ENCODE measurements around the gene CLIP1. TPM values are rescaled to one million over a fixed set of nuclear protein-coding genes. Genes with fewer than 3 reads are reported as not detected.

CLIP1 gene
- polyA plus RNA-seq, 4 donors, result 16.1 to 34.9 (median 19.7) TPM

DNA sequence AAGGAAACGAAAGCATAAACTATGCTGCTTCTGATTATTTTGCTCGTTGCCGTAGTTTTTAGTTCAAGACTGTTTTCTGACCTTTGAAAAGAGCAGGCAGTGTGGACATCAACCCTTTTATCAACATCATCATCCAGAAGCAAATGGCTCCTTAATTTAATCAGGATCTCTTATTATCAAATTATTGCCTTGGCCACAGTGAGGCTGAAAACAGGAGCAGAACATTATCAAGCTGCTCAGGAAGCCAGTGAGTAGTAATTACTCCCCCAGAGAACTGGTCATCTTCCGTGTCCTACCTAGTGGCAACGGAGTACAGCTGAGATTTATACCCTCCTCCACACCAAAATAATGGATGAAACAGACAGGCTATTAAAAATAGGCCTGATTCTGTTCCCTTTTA lies 194.4 kb downstream of the CLIP1 start:
- 82 to 92% (median 87%) methylated on average over 5 of the region's 5 CpGs for WGBS, 3 donors
- peaks cover 0 to 14% (median 3%) of the 10 kb centered on the region in 3 donors for H3K4me1 ChIP-seq (ENCODE audit: control insufficient read depth in 3 of 3, insufficient read depth in 2 of 3, low read depth in 1 of 3, low read length in 2 of 3)
- H3K27ac ChIP-seq (ENCODE audit: low read depth in 1 of 3, low read length in 2 of 3), result no peak overlapping the region
- H3K4me3 ChIP-seq (ENCODE audit: low read depth in 1 of 3, low read length in 3 of 3), result no peak overlapping the region
- peaks cover 0 to 44% (median 15%) of the 10 kb centered on the region in 3 donors for H3K36me3 ChIP-seq (ENCODE audit: control insufficient read depth in 3 of 3, insufficient read depth in 2 of 3, low read depth in 1 of 3, low read length in 3 of 3)
- H3K9me3 ChIP-seq (ENCODE audit: control insufficient read depth in 2 of 2, insufficient read depth in 1 of 2, low read depth in 1 of 2, low read length in 1 of 2), result no peaks in the 10 kb centered on the region
- H3K27me3 ChIP-seq (ENCODE audit: control insufficient read depth in 3 of 3, insufficient read depth in 3 of 3, low read length in 3 of 3), result no peaks in the 10 kb centered on the region
- no peak for FAIRE-seq
- no peak for DNase-seq

DNA sequence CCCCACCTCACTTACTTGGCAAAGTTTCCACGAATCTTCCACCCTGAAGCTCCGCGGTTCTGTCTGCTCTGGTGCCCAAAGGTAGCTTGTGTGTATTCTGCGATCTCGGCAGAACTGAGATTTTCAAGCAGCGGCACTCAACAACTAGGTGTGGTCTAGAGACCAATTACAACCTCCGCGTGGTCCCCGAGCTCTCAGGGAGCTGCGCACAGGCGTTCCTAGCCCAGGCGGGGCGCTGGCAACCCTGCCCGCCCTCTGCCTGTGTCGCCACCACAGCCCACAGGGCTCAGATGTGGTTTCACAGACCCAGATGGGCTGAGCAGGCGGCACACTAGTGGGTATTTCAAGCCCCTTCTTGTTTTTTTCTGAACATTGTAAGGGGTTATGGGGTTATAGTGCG lies 195.1 kb downstream of the CLIP1 start:
- Histone ChIP-seq H3K4me3 (ENCODE audit: low read depth in 1 of 3, low read length in 3 of 3) (peak overlapping the region in 1 of 3 donors; percentile 13), H3K9me3 (ENCODE audit: control insufficient read depth in 2 of 2, insufficient read depth in 1 of 2, low read depth in 1 of 2, low read length in 1 of 2) (no peaks in the 10 kb centered on the region), H3K36me3 (ENCODE audit: control insufficient read depth in 3 of 3, insufficient read depth in 2 of 3, low read depth in 1 of 3, low read length in 3 of 3) (peaks cover 0 to 45% (median 11%) of the 10 kb centered on the region in 3 donors), H3K4me1 (ENCODE audit: control insufficient read depth in 3 of 3, insufficient read depth in 2 of 3, low read depth in 1 of 3, low read length in 2 of 3) (peaks cover 0 to 14% (median 3%) of the 10 kb centered on the region in 3 donors), H3K27me3 (ENCODE audit: control insufficient read depth in 3 of 3, insufficient read depth in 3 of 3, low read length in 3 of 3) (no peaks in the 10 kb centered on the region), H3K27ac (ENCODE audit: low read depth in 1 of 3, low read length in 2 of 3) (peak overlapping the region in 1 of 3 donors; percentile 30)
- WGBS, 3 donors, result 81 to 92% (median 86%) methylated on average over 17 of the region's 17 CpGs
- no peak for DNase-seq
- no peak for FAIRE-seq

GRCh38 chr12:122226366-122227125 lies 195.9 kb downstream of the CLIP1 start:
- DNase-seq, result no peak
- peak overlapping the region in 2 of 3 donors; percentile 13 to 33 for H3K4me3 ChIP-seq (ENCODE audit: low read depth in 1 of 3, low read length in 3 of 3)
- no peak for FAIRE-seq
- peaks cover 0 to 14% (median 3%) of the 10 kb centered on the region in 3 donors for H3K4me1 ChIP-seq (ENCODE audit: control insufficient read depth in 3 of 3, insufficient read depth in 2 of 3, low read depth in 1 of 3, low read length in 2 of 3)
- no peaks in the 10 kb centered on the region for H3K9me3 ChIP-seq (ENCODE audit: control insufficient read depth in 2 of 2, insufficient read depth in 1 of 2, low read depth in 1 of 2, low read length in 1 of 2)
- WGBS, 3 donors, result 8 to 19% (median 15%) methylated on average over 45 to 55 of the region's 55 CpGs
- H3K27ac ChIP-seq (ENCODE audit: low read depth in 1 of 3, low read length in 2 of 3), result peak overlapping the region; percentile 29 to 45 (median 42)
- no peaks in the 10 kb centered on the region for H3K27me3 ChIP-seq (ENCODE audit: control insufficient read depth in 3 of 3, insufficient read depth in 3 of 3, low read length in 3 of 3)
- peaks cover 0 to 45% (median 10%) of the 10 kb centered on the region in 3 donors for H3K36me3 ChIP-seq (ENCODE audit: control insufficient read depth in 3 of 3, insufficient read depth in 2 of 3, low read depth in 1 of 3, low read length in 3 of 3)

GRCh38 chr12:122225683-122226365 lies 196.6 kb downstream of the CLIP1 start, which contains the start of gene DIABLO:
Gene DIABLO (minus strand): TSS chr12:122226052. CDS start chr12:122226014, 38 bp downstream.
- 0% methylated on average over 58 to 74 of the region's 74 CpGs for WGBS, 3 donors
- peaks cover 0 to 14% (median 3%) of the 10 kb centered on the region in 3 donors for H3K4me1 ChIP-seq (ENCODE audit: control insufficient read depth in 3 of 3, insufficient read depth in 2 of 3, low read depth in 1 of 3, low read length in 2 of 3)
- no peaks in the 10 kb centered on the region for H3K27me3 ChIP-seq (ENCODE audit: control insufficient read depth in 3 of 3, insufficient read depth in 3 of 3, low read length in 3 of 3)
- peaks cover 0 to 48% (median 3%) of the 10 kb centered on the region in 3 donors for H3K36me3 ChIP-seq (ENCODE audit: control insufficient read depth in 3 of 3, insufficient read depth in 2 of 3, low read depth in 1 of 3, low read length in 3 of 3)
- FAIRE-seq (no peak), DNase-seq (peak; percentile 100)
- peak within 1 kb of the TSS; percentile 69 to 94 (median 81) for H3K4me3 ChIP-seq (ENCODE audit: low read depth in 1 of 3, low read length in 3 of 3)
- no peaks in the 10 kb centered on the region for H3K9me3 ChIP-seq (ENCODE audit: control insufficient read depth in 2 of 2, insufficient read depth in 1 of 2, low read depth in 1 of 2, low read length in 1 of 2)
- H3K27ac ChIP-seq (ENCODE audit: low read depth in 1 of 3, low read length in 2 of 3), result peak within 1 kb of the TSS; percentile 98 to 100 (median 99)

Other genes with a start within 250 kb of the CLIP1 start
- not detected for gene IL31, start 248.4 kb downstream of the CLIP1 start, polyA plus RNA-seq
- 1 to 10 TPM in 1 of 4 donors, under 1 TPM in 1, not detected in 2; 0.27 to 1.1 TPM for gene LRRC43, start 239.5 kb downstream of the CLIP1 start, polyA plus RNA-seq
- under 1 TPM; 0.27 to 0.99 (median 0.57) TPM for gene B3GNT4, start 219.0 kb downstream of the CLIP1 start, polyA plus RNA-seq
- gene DIABLO, start 196.6 kb downstream of the CLIP1 start, polyA plus RNA-seq, result 10 to 100 TPM; 54.0 to 68.4 (median 57.8) TPM
- 10 to 100 TPM in 3 of 4 donors, 1 to 10 TPM in 1; 9.4 to 19.6 (median 16.6) TPM for gene VPS33A, start 156.2 kb downstream of the CLIP1 start, polyA plus RNA-seq
- gene ZCCHC8, start 78.3 kb upstream of the CLIP1 start, polyA plus RNA-seq, result 10 to 100 TPM; 14.6 to 30.9 (median 21.0) TPM
- 100 to 1,000 TPM in 1 of 4 donors, 10 to 100 TPM in 3; 38.1 to 112 (median 42.4) TPM for gene RSRC2, start 104.3 kb upstream of the CLIP1 start, polyA plus RNA-seq
- 10 to 100 TPM in 2 of 4 donors, 1 to 10 TPM in 2; 1.9 to 34.1 (median 8.8) TPM for gene KNTC1, start 104.6 kb upstream of the CLIP1 start, polyA plus RNA-seq

Data from small intestine (tissue), 7 donors.